ENCODE data around the gene TBC1D9B.
A peak's percentile ranks its signal among the peaks of the same experiment; 100 is the strongest.

TBC1D9B gene

GRCh38 chr5:179907556-179908324 lies at the start of gene TBC1D9B:
TSS of gene TBC1D9B (minus strand) at chr5:179907897. CDS start at chr5:179907821, 76 bp downstream.
- peak; percentile 55 for DNase-seq

GRCh38 chr5:179955630-179956029 lies 47.9 kb upstream of the TBC1D9B start:
- no peak for DNase-seq

- no peak for DNase-seq
These were observed 47.4 kb upstream of the TBC1D9B start for GRCh38 chr5:179955062-179955461.

GRCh38 chr5:179954434-179954833 lies 46.7 kb upstream of the TBC1D9B start:
- DNase-seq = no peak

- no peak for DNase-seq
These were observed 46.3 kb upstream of the TBC1D9B start for GRCh38 chr5:179953987-179954386.

- DNase-seq = no peak
These were observed 29.4 kb upstream of the TBC1D9B start for GRCh38 chr5:179936976-179937681.

- no peak for DNase-seq
These were observed 23.2 kb upstream of the TBC1D9B start for GRCh38 chr5:179930788-179931473.

- no peak for DNase-seq
These were observed 20.1 kb upstream of the TBC1D9B start for GRCh38 chr5:179927824-179928223.

- DNase-seq = no peak
These were observed 19.0 kb upstream of the TBC1D9B start for GRCh38 chr5:179926657-179927056.

- no peak for DNase-seq
These were observed 15.7 kb upstream of the TBC1D9B start for GRCh38 chr5:179923436-179923835.

GRCh38 chr5:179920175-179920574 lies 12.5 kb upstream of the TBC1D9B start:
- DNase-seq = no peak

- DNase-seq = no peak
These were observed 11.9 kb upstream of the TBC1D9B start for GRCh38 chr5:179919487-179920060.

- DNase-seq = no peak
These were observed 11.2 kb upstream of the TBC1D9B start for GRCh38 chr5:179918742-179919486.

GRCh38 chr5:179916523-179916922 lies 8.8 kb upstream of the TBC1D9B start:
- no peak for DNase-seq

- no peak for DNase-seq
These were observed 7.8 kb upstream of the TBC1D9B start for GRCh38 chr5:179915406-179915935.

- peak; percentile 20 for DNase-seq
These were observed 6.5 kb upstream of the TBC1D9B start for GRCh38 chr5:179914032-179914755.

- DNase-seq = no peak
These were observed 5.8 kb upstream of the TBC1D9B start for GRCh38 chr5:179913461-179913860.

GRCh38 chr5:179912951-179913350 lies 5.3 kb upstream of the TBC1D9B start:
- no peak for DNase-seq

- DNase-seq = no peak
These were observed 4.7 kb upstream of the TBC1D9B start for GRCh38 chr5:179912386-179912785.

GRCh38 chr5:179909224-179909623 lies 1.5 kb upstream of the TBC1D9B start:
- DNase-seq = no peak

- DNase-seq = no peak
These were observed 831 bp upstream of the TBC1D9B start for GRCh38 chr5:179908528-179908927.
